ENCODE results near the gene EN2.

EN2 gene

GRCh38 chr7:155464183-155464582, 6.3 kb downstream of the EN2 start:
- no peak for DNase-seq (ENCODE audit: low read depth)

- no peak for DNase-seq (ENCODE audit: low read depth)
Measured at GRCh38 chr7:155464948-155465739, 7.2 kb downstream of the EN2 start.

GRCh38 chr7:155465761-155466141, 7.8 kb downstream of the EN2 start:
- DNase-seq (ENCODE audit: low read depth) = no peak

GRCh38 chr7:155466142-155466813, 8.3 kb downstream of the EN2 start:
- no peak for DNase-seq (ENCODE audit: low read depth)

GRCh38 chr7:155466814-155467733, 9.1 kb downstream of the EN2 start:
- no peak for DNase-seq (ENCODE audit: low read depth)

GRCh38 chr7:155467846-155468784, 10.2 kb downstream of the EN2 start:
- no peak for DNase-seq (ENCODE audit: low read depth)

GRCh38 chr7:155468785-155469148, 10.8 kb downstream of the EN2 start:
- no peak for DNase-seq (ENCODE audit: low read depth)

GRCh38 chr7:155469311-155470185, 11.6 kb downstream of the EN2 start:
- DNase-seq (ENCODE audit: low read depth) = no peak

- DNase-seq (ENCODE audit: low read depth) = no peak
Measured at GRCh38 chr7:155470186-155470487, 12.2 kb downstream of the EN2 start.

- DNase-seq (ENCODE audit: low read depth) = no peak
Measured at GRCh38 chr7:155470686-155471638, 13.0 kb downstream of the EN2 start.

GRCh38 chr7:155471718-155472117, 13.8 kb downstream of the EN2 start:
- no peak for DNase-seq (ENCODE audit: low read depth)

- DNase-seq (ENCODE audit: low read depth) = no peak
Measured at GRCh38 chr7:155477476-155477875, 19.5 kb downstream of the EN2 start.

GRCh38 chr7:155481764-155482163, 23.8 kb downstream of the EN2 start:
- DNase-seq (ENCODE audit: low read depth) = no peak

- no peak for DNase-seq (ENCODE audit: low read depth)
Measured at GRCh38 chr7:155482511-155483183, 24.7 kb downstream of the EN2 start.

GRCh38 chr7:155483245-155483644, 25.3 kb downstream of the EN2 start:
- DNase-seq (ENCODE audit: low read depth) = no peak

- no peak for DNase-seq (ENCODE audit: low read depth)
Measured at GRCh38 chr7:155483868-155484325, 26.0 kb downstream of the EN2 start.

- DNase-seq (ENCODE audit: low read depth) = no peak
Measured at GRCh38 chr7:155484483-155485399, 26.8 kb downstream of the EN2 start.

All from activated T-cell treated with anti-CD3 and anti-CD28 coated beads for 1 hour (primary cell).